Activated T-cell treated with anti-CD3 and anti-CD28 coated beads, Interleukin-2, amount 50 U/mL, for 72 hours (primary cell): Measurements from ENCODE around the gene CUL3. TPM values are rescaled to one million over a fixed set of nuclear protein-coding genes. Genes with fewer than 3 reads are reported as not detected.
A peak's percentile ranks its signal among the peaks of the same experiment; 100 is the strongest.
"Not testable (repeated sequence)": the region's sequence is repeated elsewhere in the genome, so short reads cannot be mapped to it uniquely, and the experiment has no call there.

Experiments used
- ATAC-seq, 2 donors: fragments of 150-1000 bp; cut with Tn5 transposase; replicated peaks in 1 of 2; 2 replicates each; pipeline ENCODE4 v1.10.0; 2021; ENCODE audit warnings: moderate library complexity in 2 of 2, mild to moderate bottlenecking in 1 of 2
- DNase-seq, 2 donors: peaks; one replicate each; pipeline ENCODE4 v3.0.0; 2021 to 2022; ENCODE audit warnings: mixed read lengths in 1 of 2
- H3K27ac Mint-ChIP-seq: one replicate; pipeline ENCODE4 v1.8.0; 2022; ENCODE audit warnings: mild to moderate bottlenecking, moderate library complexity, mixed read lengths
- H3K27me3 Mint-ChIP-seq: one replicate; pipeline ENCODE4 v1.8.0; 2022; ENCODE audit warnings: low read depth, mixed read lengths
- H3K36me3 Mint-ChIP-seq, 2 donors: one replicate each; pipeline ENCODE4 v1.8.0; 2022; ENCODE audit warnings: mixed read lengths in 2 of 2, mild to moderate bottlenecking in 1 of 2; ENCODE audit not compliant: insufficient read depth in 2 of 2
- H3K4me1 Mint-ChIP-seq: one replicate; pipeline ENCODE4 v1.8.0; 2022; ENCODE audit warnings: low read depth, mixed read lengths
- H3K4me3 Mint-ChIP-seq, 2 donors: one replicate each; pipeline ENCODE4 v1.8.0; 2022; ENCODE audit warnings: mild to moderate bottlenecking in 2 of 2, mixed read lengths in 2 of 2, moderate library complexity in 2 of 2
- H3K9me3 Mint-ChIP-seq, 2 donors: one replicate each; pipeline ENCODE4 v1.8.0; 2022; ENCODE audit warnings: mixed read lengths in 2 of 2
- total RNA-seq, 2 donors: library from RNA; stranded (reverse); gene quantifications; one replicate each; pipeline ENCODE4 v1.2.3, GENCODE V29; 2022

CUL3 gene
- total RNA-seq, 2 donors from 2014 or later: 61.4 to 68.5 TPM

DNA sequence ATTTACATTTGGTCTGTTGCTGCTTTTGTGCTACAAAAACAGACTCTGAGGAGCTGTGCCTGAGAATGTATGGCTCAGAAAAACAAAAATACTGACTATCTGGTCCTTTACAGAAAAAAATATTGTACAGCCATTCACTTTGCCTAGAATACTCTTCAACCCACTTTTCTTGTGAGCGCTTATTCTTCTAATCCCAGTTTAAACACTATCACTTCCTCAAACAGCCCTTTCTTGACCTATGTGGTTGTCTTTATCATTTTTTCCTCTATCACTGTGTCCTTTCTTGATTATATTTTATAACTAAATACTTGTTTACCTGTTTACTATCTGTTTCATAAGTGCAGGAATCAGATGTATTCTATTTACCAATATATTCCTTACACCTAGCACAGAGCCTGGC is 33.5 kb downstream of the CUL3 start:
- Mint-ChIP-seq H3K27ac (peak overlapping the region; percentile 54), H3K9me3 (peaks cover 0 to 2% of the 10 kb centered on the region in 2 donors), H3K36me3 (peaks cover 2 to 32% of the 10 kb centered on the region in 2 donors), H3K4me1 (peaks cover 27% of the 10 kb centered on the region), H3K4me3 (no peak overlapping the region), H3K27me3 (no peaks in the 10 kb centered on the region)
- DNase-seq (no peak), ATAC-seq (no peak)

DNA sequence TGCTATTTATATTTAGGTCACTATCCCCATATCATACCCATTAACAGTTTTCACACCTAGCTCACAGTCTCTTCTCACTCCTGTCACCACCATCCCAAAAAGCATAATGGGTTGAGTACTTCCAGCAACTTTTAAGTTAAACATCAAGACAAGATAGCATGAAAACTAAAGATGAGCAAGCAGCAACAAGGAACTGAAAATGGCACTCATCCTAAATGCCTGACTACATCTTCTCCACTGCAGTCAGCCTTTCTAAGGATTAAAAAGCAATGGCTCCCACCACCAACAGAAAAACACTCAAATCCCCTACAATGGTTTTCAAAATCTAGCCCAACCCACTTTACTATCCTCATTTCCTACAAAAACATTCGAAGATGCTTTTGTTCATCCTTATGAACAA is 38.2 kb downstream of the CUL3 start:
- peaks cover 3 to 17% of the 10 kb centered on the region in 2 donors for H3K36me3 Mint-ChIP-seq
- no peak overlapping the region for H3K4me3 Mint-ChIP-seq

DNA sequence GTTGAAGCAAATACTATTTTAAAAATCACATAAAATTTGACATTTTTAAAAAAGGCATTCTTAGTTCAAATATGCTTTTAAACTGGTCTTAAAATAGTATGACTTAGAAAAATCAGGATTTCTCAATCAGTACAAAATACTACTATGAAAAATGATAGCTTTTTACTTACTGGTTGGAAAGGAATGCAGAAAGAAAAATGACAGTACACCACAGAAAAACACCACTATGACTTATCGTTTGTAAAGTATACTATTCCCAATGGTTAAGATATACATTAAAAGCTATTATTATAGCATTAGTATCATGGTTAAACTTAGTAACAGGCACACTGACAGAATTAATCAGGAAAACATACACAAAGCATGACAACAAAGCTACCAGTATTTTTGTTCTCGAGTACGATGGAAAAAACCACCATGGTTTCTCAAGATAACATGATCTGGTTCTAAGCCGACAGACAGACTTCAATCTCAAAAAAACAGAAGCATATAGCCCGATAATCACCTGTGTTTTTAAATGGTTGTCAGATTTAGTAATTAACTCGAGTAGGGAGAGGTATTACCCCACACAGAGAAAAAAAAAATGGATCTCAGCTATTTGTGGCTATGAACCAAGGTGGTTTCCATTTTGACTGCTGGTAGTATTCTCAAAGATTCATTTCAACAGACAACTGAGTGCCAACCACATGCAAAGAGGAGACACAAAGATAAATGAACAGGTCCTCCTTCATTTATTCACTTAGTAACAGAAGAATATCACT is 39.1 kb downstream of the CUL3 start:
- H3K4me1 Mint-ChIP-seq: peaks cover 28% of the 10 kb centered on the region
- no peak overlapping the region for H3K4me3 Mint-ChIP-seq
- DNase-seq: no peak
- no peak for ATAC-seq
- peaks cover 3 to 24% of the 10 kb centered on the region in 2 donors for H3K36me3 Mint-ChIP-seq
- no peaks in the 10 kb centered on the region for H3K27me3 Mint-ChIP-seq
- H3K9me3 Mint-ChIP-seq: peaks cover 1 to 2% of the 10 kb centered on the region in 2 donors
- H3K27ac Mint-ChIP-seq: no peak overlapping the region

More for the DNA sequence above, 38.2 kb downstream of the CUL3 start:
- Mint-ChIP-seq H3K27me3 (no peaks in the 10 kb centered on the region), H3K27ac (no peak overlapping the region), H3K4me1 (peaks cover 20% of the 10 kb centered on the region), H3K9me3 (peaks cover 0 to 2% of the 10 kb centered on the region in 2 donors)
- ATAC-seq (no peak), DNase-seq (no peak)

DNA sequence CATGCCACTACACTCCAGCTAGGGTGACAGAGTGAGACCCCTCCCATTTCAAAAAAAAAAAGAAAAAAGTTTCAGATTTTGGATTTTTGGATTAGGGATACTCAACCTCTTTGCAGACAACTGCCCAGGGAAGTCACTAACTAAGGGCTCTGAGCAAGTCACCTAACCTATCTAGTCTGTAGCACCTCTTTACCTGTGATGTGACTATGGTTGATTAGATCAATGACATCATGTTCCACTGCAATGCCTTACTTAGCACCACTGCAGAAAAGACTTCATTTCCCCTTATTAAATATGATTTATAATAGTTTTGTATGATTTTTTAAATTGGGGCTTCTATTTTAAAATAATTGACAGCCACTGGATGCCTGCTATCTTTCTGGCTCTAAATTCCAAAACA is 41.2 kb downstream of the CUL3 start:
- H3K4me3 Mint-ChIP-seq: no peak overlapping the region
- no peak for DNase-seq
- peaks cover 11 to 26% of the 10 kb centered on the region in 2 donors for H3K36me3 Mint-ChIP-seq
- ATAC-seq: no peak
- H3K4me1 Mint-ChIP-seq: peaks cover 41% of the 10 kb centered on the region
- H3K9me3 Mint-ChIP-seq: peaks cover 4 to 6% of the 10 kb centered on the region in 2 donors
- H3K27me3 Mint-ChIP-seq: no peaks in the 10 kb centered on the region
- H3K27ac Mint-ChIP-seq: no peak overlapping the region

DNA sequence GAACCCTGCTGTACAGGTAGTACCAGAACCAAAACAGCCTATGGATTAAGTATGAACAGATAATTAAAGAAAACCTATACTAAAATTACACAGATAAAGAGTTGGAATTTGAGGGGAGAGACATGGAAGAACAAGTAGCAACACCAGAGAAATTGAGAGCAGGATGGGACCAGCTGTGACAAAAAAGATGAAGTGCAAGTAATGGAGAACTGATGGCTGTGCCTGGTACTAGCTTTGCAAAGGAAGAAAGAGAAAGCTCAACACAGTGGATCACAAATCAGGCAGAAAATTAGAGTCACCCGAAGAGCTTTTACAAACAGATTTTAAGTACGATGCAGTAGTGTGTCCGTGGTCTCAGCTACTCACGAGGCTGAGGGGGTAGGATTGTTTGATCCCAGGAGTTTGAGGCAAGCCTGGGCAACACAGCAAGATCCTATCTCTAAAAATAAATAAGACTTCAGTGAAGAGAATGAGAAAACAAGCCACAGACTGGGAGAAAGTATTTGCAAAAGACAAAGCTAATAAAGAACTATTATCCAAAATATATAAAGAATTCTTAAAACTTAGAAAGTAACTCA is 46.5 kb downstream of the CUL3 start:
- Mint-ChIP-seq H3K9me3 (peaks cover 4% of the 10 kb centered on the region in 2 donors), H3K4me1 (peaks cover 21% of the 10 kb centered on the region), H3K4me3 (no peak overlapping the region), H3K36me3 (peaks cover 8 to 23% of the 10 kb centered on the region in 2 donors), H3K27me3 (no peaks in the 10 kb centered on the region), H3K27ac (no peak overlapping the region)
- ATAC-seq (no peak), DNase-seq (no peak)

DNA sequence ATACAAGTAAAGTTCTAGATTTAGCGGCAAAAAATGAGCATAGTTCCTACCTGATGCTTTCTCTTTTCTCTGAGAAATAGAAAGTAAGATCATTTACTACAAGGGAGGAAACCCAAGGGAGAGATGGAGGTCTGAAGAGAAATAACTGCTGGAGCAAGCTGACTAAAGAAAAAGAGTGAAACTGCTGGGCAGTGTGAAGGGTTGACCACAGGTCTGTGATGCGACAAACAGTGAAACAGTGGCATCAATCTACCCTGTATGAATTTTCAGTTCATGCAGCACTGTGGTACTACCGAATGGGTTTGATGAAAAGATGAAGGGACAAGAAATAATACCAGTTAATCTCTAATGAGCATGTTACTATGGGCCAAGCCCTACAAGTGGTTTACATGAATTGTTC is 52.2 kb downstream of the CUL3 start:
- Mint-ChIP-seq H3K9me3 (no peaks in the 10 kb centered on the region), H3K27me3 (no peaks in the 10 kb centered on the region), H3K4me3 (no peak overlapping the region), H3K27ac (peak overlapping the region; percentile 74), H3K4me1 (peaks cover 29% of the 10 kb centered on the region), H3K36me3 (peaks cover 13 to 21% of the 10 kb centered on the region in 2 donors)
- DNase-seq (no peak), ATAC-seq (no peak)

DNA sequence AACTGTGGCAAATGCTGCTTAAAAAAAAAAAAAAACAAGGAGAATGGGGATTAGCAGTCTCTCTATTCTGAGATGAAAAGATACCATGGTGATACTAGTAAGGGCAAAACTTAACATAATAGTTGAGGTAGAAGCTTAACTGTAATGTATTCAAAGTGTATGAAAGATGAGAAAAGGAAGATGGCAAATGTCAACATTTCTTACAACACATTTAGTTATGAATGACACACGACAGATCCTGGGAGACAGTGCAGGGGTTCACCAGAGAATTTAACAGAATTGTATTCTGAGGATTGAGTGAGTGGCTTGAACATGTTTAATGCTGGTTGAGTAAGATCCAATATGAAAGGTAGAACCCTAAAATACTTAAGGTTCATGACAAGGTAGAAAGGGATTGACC is 52.7 kb downstream of the CUL3 start:
- Mint-ChIP-seq H3K9me3 (no peaks in the 10 kb centered on the region), H3K27me3 (no peaks in the 10 kb centered on the region), H3K27ac (peak overlapping the region; percentile 74), H3K36me3 (peaks cover 13 to 21% of the 10 kb centered on the region in 2 donors), H3K4me3 (no peak overlapping the region), H3K4me1 (peaks cover 34% of the 10 kb centered on the region)
- ATAC-seq (no peak), DNase-seq (no peak)

DNA sequence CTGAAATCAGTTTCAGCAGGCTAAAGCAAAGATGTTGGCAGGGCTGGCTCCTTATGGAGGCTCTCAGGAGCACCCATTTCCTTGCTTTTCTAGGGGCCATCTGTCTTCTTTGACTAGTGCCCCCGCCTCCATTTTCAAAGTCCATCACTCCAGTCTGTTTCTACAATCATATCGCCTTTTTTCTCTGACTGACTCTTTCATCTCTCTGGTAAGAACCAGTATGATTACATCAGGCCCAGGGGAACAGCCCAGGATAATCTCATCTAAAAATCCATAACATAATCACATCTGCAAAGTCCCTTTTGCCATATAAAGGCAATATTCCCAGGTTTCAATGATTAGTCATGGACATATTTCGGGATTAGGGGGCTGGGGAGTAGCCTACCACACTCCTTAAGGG is 57.0 kb downstream of the CUL3 start:
- no peak for ATAC-seq
- H3K27me3 Mint-ChIP-seq: no peaks in the 10 kb centered on the region
- H3K27ac Mint-ChIP-seq: peak overlapping the region; percentile 74
- peaks cover 13 to 20% of the 10 kb centered on the region in 2 donors for H3K36me3 Mint-ChIP-seq
- no peaks in the 10 kb centered on the region for H3K9me3 Mint-ChIP-seq
- H3K4me3 Mint-ChIP-seq: no peak overlapping the region
- no peak for DNase-seq
- peaks cover 75% of the 10 kb centered on the region for H3K4me1 Mint-ChIP-seq

DNA sequence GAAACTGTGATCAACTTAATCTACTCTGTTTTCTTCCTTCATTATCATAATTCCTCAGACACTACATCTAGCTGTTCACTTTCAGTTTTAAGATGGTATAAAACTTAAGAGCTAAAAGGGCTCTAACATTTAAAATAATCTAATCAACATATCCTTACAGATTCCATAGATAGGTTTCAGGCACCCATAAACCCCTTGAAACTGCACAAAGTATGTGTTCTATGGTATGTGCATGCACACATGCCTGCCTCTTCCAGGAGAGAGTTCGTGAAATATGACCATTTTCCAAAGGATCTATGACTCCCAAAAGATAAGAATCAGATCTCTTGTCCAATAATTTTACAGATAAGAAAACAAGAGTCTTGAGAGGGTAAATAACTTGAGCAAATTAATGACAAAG is 59.4 kb downstream of the CUL3 start:
- peak overlapping the region; percentile 75 for H3K27ac Mint-ChIP-seq
- ATAC-seq: no peak
- H3K9me3 Mint-ChIP-seq: no peaks in the 10 kb centered on the region
- H3K4me1 Mint-ChIP-seq: peaks cover 78% of the 10 kb centered on the region
- DNase-seq: no peak
- no peaks in the 10 kb centered on the region for H3K27me3 Mint-ChIP-seq
- peaks cover 0 to 3% of the 10 kb centered on the region in 2 donors for H3K36me3 Mint-ChIP-seq
- peak overlapping the region in 1 of 2 donors; percentile 65 for H3K4me3 Mint-ChIP-seq

DNA sequence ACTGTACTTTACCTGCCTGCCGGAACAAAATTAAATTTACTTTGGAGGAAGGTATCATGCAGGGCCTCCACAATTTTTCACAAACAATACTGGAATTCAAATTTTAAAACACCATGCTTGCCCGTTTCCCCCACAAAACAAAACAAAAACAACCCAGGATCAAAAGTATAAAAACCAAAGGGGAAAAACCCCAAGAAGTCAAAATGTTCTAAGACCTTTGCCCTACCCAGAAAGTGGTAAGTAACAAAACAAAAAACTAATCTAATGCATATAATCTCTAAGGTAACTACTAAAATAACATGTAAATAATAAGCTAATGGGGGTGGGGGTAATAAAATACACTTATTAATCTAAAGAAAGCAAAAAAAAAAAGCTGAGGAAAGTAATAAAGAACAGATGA is 60.5 kb downstream of the CUL3 start:
- no peak for ATAC-seq
- no peaks in the 10 kb centered on the region for H3K9me3 Mint-ChIP-seq
- peak overlapping the region; percentile 5 for H3K27ac Mint-ChIP-seq

DNA sequence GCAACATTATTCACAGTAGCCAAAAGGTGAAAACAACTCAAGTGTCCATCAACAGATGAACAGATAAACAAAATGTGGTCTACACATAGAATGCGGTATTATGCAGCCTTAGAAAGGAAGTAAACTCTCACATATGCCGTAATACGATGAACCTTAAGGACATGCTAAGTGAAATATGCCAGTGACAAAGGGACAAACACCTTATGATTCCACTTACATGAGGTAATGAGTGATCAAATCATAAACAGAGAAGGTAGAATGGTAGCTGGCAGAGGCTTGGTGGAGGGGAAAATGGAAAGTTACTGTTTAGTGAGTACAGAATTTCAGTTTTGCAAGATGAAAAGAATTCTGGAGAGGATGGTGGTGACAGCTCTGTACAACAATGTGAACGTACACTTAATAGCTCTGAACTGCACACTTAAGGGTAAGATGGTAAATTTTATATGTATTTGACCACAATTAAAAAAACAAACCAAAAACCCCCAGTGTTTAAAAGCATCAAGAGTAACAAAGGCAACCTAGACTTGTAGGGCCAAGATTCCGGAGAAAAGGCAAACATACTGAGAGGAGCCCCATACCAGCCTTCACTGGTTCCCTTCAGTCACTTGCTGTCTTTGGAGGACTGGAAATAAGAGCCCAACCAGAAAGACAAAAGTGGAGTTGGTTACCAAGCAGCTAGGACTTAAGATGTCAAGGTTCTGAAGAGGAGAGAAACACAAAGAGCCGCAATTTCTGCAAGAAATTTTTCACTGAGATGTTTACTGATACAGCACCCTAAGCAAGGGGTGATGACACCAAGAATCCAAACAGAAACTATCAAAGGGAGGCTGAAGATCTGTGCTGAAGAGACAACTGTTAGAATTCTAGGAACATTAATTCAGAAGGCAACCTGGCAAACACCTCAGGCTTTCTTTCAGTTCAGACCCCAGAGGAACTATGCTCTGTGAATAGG is 61.3 kb downstream of the CUL3 start:
- peak; percentile 47 to 55 for ATAC-seq
- peaks cover 95% of the 10 kb centered on the region for H3K4me1 Mint-ChIP-seq
- peak overlapping the region; percentile 5 for H3K27ac Mint-ChIP-seq
- peaks cover 0 to 3% of the 10 kb centered on the region in 2 donors for H3K36me3 Mint-ChIP-seq
- no peaks in the 10 kb centered on the region for H3K27me3 Mint-ChIP-seq
- H3K4me3 Mint-ChIP-seq: peak overlapping the region; percentile 54 to 56
- peak in 1 of 2 donors; percentile 18 for DNase-seq
- no peaks in the 10 kb centered on the region for H3K9me3 Mint-ChIP-seq

More for the DNA sequence above, 60.5 kb downstream of the CUL3 start:
- no peak for DNase-seq
- Mint-ChIP-seq H3K4me1 (peaks cover 89% of the 10 kb centered on the region), H3K4me3 (peak overlapping the region; percentile 54 to 56), H3K36me3 (peaks cover 0 to 3% of the 10 kb centered on the region in 2 donors), H3K27me3 (no peaks in the 10 kb centered on the region)

DNA sequence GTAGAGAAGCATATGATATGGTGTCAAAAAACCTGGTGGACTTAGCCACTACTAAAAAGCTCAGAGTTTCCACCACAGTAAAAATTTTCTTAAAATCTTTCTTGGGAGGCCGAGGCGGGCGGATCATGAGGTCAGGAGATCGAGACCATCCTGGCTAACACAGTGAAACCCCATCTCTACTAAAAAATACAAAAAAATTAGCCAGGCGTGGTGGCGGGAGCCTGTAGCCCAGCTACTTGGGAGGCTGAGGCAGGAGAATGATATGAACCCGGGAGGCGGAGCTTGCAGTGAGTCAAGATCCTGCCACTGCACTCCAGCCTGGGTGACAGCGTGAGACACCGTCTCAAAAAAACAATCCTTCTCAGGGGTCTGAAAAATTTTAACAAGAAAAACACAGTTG is 62.7 kb downstream of the CUL3 start:
- not testable (repeated sequence) for H3K36me3 Mint-ChIP-seq, H3K4me3 Mint-ChIP-seq, H3K27ac Mint-ChIP-seq, H3K9me3 Mint-ChIP-seq, DNase-seq, H3K27me3 Mint-ChIP-seq, ATAC-seq
- peaks cover 91% of the 10 kb centered on the region for H3K4me1 Mint-ChIP-seq

DNA sequence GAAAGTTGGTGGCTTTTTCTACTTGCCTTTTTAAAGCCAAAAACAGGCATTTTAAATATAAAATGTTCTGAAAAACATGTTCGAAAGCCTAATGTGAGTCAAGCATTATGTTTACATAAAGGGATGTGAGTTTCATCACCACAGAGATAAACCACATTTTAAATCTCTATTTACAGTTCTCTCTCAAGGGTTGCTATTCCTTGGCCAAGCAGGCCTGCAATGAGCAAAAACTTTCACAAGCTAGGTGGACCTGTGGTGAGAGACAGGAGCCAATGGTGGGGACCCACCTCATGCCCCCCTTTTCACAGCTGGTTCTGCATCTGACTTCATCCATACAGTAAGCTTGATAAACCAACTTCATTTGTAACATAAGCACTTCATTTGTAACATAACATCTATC is 65.1 kb downstream of the CUL3 start:
- Mint-ChIP-seq H3K4me1 (peaks cover 67% of the 10 kb centered on the region), H3K4me3 (peak overlapping the region; percentile 23 to 59), H3K27me3 (no peaks in the 10 kb centered on the region), H3K9me3 (no peaks in the 10 kb centered on the region), H3K27ac (peak overlapping the region; percentile 66), H3K36me3 (peaks cover 0 to 5% of the 10 kb centered on the region in 2 donors)
- ATAC-seq: peak; percentile 93 to 95
- peak; percentile 60 to 70 for DNase-seq
